GM23338 (cell line): ENCODE measurements around the gene MRM2. TPM values are rescaled to one million over a fixed set of nuclear protein-coding genes. Genes with fewer than 3 reads are reported as not detected.

Source experiments
- ATAC-seq: fragments of 200-7000 bp; cut with Tn5 transposase; 3 replicates; pipeline ENCODE4 v1.9.1; 2020
- DNase-seq: peaks from one replicate; pipeline ENCODE4 v3.0.0-alpha.2; 2015; ENCODE audit warnings: low spot score
- H2AFZ ChIP-seq: fragments of 200-600 bp; sonication (generic); 2 replicates; pipeline ENCODE4 v1.8.0; 2016; ENCODE audit warnings: antibody characterized with exemption, mild to moderate bottlenecking, moderate library complexity
- H3F3A ChIP-seq: fragments of 200-600 bp; sonication (generic); replicated peaks from 2 replicates; pipeline ENCODE4 v1.8.0; 2017; ENCODE audit warnings: antibody characterized with exemption, mixed run types, low read depth
- H3K27ac ChIP-seq: fragments of 200-600 bp; sonication (generic); 2 replicates; pipeline ENCODE4 v1.6.1; 2016; ENCODE audit warnings: low read depth
- H3K27me3 ChIP-seq: fragments of 200-600 bp; sonication (generic); 2 replicates; pipeline ENCODE4 v1.8.0; 2016; ENCODE audit warnings: mild to moderate bottlenecking, mixed run types, moderate library complexity; ENCODE audit not compliant: insufficient read depth
- H3K36me3 ChIP-seq: fragments of 200-600 bp; sonication (generic); 2 replicates; pipeline ENCODE4 v1.8.0; 2016; ENCODE audit warnings: mild to moderate bottlenecking; ENCODE audit not compliant: insufficient read depth
- H3K4me1 ChIP-seq: fragments of 200-600 bp; sonication (generic); 2 replicates; pipeline ENCODE4 v1.8.0; 2016; ENCODE audit warnings: mild to moderate bottlenecking, moderate library complexity; ENCODE audit not compliant: insufficient read depth
- H3K4me2 ChIP-seq: fragments of 200-600 bp; sonication (generic); 2 replicates; pipeline ENCODE4 v1.7.1; 2017; ENCODE audit warnings: mixed run types
- H3K4me3 ChIP-seq: fragments of 200-600 bp; sonication (generic); 2 replicates; pipeline ENCODE4 v1.6.1; 2016; ENCODE audit warnings: mixed run types
- H3K79me2 ChIP-seq: fragments of 200-600 bp; sonication (generic); replicated peaks from 2 replicates; pipeline ENCODE4 v1.8.0; 2017; ENCODE audit warnings: mild to moderate bottlenecking; ENCODE audit not compliant: insufficient read depth
- H3K9me2 ChIP-seq: fragments of 200-600 bp; sonication (generic); 2 replicates; pipeline ENCODE4 v1.8.0; 2017; ENCODE audit not compliant: insufficient read depth
- H4K20me1 ChIP-seq: fragments of 200-600 bp; sonication (generic); replicated peaks from 2 replicates; pipeline ENCODE4 v1.8.0; 2017; ENCODE audit warnings: mild to moderate bottlenecking; ENCODE audit not compliant: insufficient read depth
- H3K27ac Mint-ChIP-seq: 2 replicates; pipeline ENCODE4 v1.8.0; 2020; ENCODE audit warnings: inconsistent platforms, mild to moderate bottlenecking, moderate library complexity, mixed read lengths
- H3K27me3 Mint-ChIP-seq: 3 replicates; pipeline ENCODE4 v1.8.0; 2022; ENCODE audit warnings: low read depth, mild to moderate bottlenecking, moderate library complexity, mixed read lengths, inconsistent platforms; ENCODE audit not compliant: insufficient read depth, poor library complexity
- H3K36me3 Mint-ChIP-seq: 3 replicates; pipeline ENCODE4 v1.8.0; 2021; ENCODE audit warnings: low read depth, mild to moderate bottlenecking, inconsistent platforms, moderate library complexity, mixed read lengths
- H3K4me1 Mint-ChIP-seq: 3 replicates; pipeline ENCODE4 v1.8.0; 2020; ENCODE audit warnings: mild to moderate bottlenecking, inconsistent platforms, mixed read lengths
- H3K4me3 Mint-ChIP-seq: 3 replicates; pipeline ENCODE4 v1.8.0; 2021; ENCODE audit warnings: moderate library complexity, mild to moderate bottlenecking, inconsistent platforms, mixed read lengths
- H3K9me3 Mint-ChIP-seq: 3 replicates; pipeline ENCODE4 v1.8.0; 2020; ENCODE audit warnings: moderate library complexity, mild to moderate bottlenecking, inconsistent platforms, mixed read lengths
- CTCF ChIP-seq, 2 experiments: fragments of 200-600 bp in 1 of 2; sonication (generic) in 1 of 2; conservative IDR thresholded peaks; 2 replicates each; pipeline versions ENCODE4 v1.5.1 to v1.6.1; 2016 to 2017; ENCODE audit warnings: antibody characterized with exemption in 2 of 2, low read depth in 2 of 2, mild to moderate bottlenecking in 2 of 2, moderate library complexity in 1 of 2
- EZH2 ChIP-seq: fragments of 200-600 bp; sonication (generic); IDR thresholded peaks from one replicate; pipeline ENCODE4 v1.8.0; 2017; ENCODE audit warnings: antibody characterized with exemption, mild to moderate bottlenecking, low read depth; ENCODE audit not compliant: unreplicated experiment
- EZH2phosphoT487 ChIP-seq: fragments of 200-600 bp; sonication (generic); IDR thresholded peaks from one replicate; pipeline ENCODE4 v1.8.1; 2018; ENCODE audit warnings: antibody characterized with exemption; ENCODE audit not compliant: unreplicated experiment
- JUNB ChIP-seq: IDR thresholded peaks from one replicate; pipeline ENCODE4 v1.6.1; 2016; ENCODE audit warnings: antibody characterized with exemption; ENCODE audit not compliant: unreplicated experiment
- NANOG ChIP-seq: IDR thresholded peaks from 2 replicates; pipeline ENCODE4 v1.6.1; 2016; ENCODE audit warnings: antibody characterized with exemption, borderline replicate concordance
- POLR2AphosphoS5 ChIP-seq: IDR thresholded peaks from 2 replicates; pipeline ENCODE4 v1.6.1; 2016; ENCODE audit warnings: antibody characterized with exemption, low read depth
- STAT1 ChIP-seq: IDR thresholded peaks from one replicate; pipeline ENCODE4 v1.6.1; 2016; ENCODE audit warnings: antibody characterized with exemption; ENCODE audit not compliant: unreplicated experiment
- ZNF114 ChIP-seq: fragments of 250-450 bp; sonication (Bioruptor Pico); IDR thresholded peaks from 2 replicates; pipeline ENCODE4 v1.5.0; 2020; ENCODE audit warnings: mild to moderate bottlenecking, moderate library complexity
- ZNF331 ChIP-seq: fragments of 250-450 bp; sonication (Bioruptor Pico); IDR thresholded peaks from 2 replicates; pipeline ENCODE4 v1.5.0; 2020; ENCODE audit warnings: low read depth, mild to moderate bottlenecking, moderate library complexity
- ZNF462 ChIP-seq: fragments of 250-450 bp; sonication (Bioruptor Pico); IDR thresholded peaks from 2 replicates; pipeline ENCODE4 v1.5.0; 2020; ENCODE audit warnings: mild to moderate bottlenecking, moderate library complexity
- polyA plus RNA-seq: library from polyadenylated mRNA; unstranded; fragments of >200 nt; fragmentation: Nextera tagmentation; extraction: Ambion mirVana; gene quantifications from 2 replicates; pipeline ENCODE4 v1.2.1, GENCODE V29; 2016
- total RNA-seq: library from RNA; depleted of rRNA; stranded (reverse); fragments of >200 nt; shearing (Covaris generic); gene quantifications from 2 replicates; pipeline ENCODE4 v1.2.3, GENCODE V29; 2014
- TF ChIP-seq, protein P1 (sequence below): IDR thresholded peaks from 2 replicates; pipeline ENCODE4 v1.6.1; 2016; ENCODE audit warnings: antibody characterized with exemption
- TF ChIP-seq, protein P2 (sequence below): IDR thresholded peaks from one replicate; pipeline ENCODE4 v1.6.1; 2018; ENCODE audit warnings: antibody characterized with exemption; ENCODE audit not compliant: unreplicated experiment

Gene MRM2
- total and polyA plus RNA-seq, 2 experiments from 2014 or later: 30.0 to 37.8 TPM

DNA sequence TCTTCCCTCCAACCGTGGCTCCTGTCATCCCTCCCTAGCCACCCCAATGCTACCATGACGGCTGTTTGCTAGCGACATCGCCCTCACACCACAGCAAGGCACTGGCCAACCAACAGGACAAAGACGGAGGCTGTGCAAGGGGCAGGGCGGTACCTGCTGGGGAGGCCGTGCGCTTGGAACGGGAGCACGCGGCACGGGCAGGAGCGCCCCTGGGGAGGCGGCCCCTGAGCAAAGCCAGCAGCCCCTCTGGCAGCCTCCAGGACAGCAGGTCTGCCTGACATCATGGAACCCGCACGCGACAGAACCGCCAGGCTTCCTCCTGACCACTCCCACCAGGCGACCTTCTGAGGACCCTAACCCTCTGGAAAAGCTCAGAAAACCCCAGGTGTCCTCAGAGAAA lies 22.0 kb downstream of the MRM2 start:
- no peak for TF ChIP-seq POLR2AphosphoS5
- TF ChIP-seq STAT1: no peak
- no peak for TF ChIP-seq NANOG
- TF ChIP-seq, protein P1, sequence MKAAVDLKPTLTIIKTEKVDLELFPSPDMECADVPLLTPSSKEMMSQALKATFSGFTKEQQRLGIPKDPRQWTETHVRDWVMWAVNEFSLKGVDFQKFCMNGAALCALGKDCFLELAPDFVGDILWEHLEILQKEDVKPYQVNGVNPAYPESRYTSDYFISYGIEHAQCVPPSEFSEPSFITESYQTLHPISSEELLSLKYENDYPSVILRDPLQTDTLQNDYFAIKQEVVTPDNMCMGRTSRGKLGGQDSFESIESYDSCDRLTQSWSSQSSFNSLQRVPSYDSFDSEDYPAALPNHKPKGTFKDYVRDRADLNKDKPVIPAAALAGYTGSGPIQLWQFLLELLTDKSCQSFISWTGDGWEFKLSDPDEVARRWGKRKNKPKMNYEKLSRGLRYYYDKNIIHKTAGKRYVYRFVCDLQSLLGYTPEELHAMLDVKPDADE: no peak
- TF ChIP-seq, protein P2, sequence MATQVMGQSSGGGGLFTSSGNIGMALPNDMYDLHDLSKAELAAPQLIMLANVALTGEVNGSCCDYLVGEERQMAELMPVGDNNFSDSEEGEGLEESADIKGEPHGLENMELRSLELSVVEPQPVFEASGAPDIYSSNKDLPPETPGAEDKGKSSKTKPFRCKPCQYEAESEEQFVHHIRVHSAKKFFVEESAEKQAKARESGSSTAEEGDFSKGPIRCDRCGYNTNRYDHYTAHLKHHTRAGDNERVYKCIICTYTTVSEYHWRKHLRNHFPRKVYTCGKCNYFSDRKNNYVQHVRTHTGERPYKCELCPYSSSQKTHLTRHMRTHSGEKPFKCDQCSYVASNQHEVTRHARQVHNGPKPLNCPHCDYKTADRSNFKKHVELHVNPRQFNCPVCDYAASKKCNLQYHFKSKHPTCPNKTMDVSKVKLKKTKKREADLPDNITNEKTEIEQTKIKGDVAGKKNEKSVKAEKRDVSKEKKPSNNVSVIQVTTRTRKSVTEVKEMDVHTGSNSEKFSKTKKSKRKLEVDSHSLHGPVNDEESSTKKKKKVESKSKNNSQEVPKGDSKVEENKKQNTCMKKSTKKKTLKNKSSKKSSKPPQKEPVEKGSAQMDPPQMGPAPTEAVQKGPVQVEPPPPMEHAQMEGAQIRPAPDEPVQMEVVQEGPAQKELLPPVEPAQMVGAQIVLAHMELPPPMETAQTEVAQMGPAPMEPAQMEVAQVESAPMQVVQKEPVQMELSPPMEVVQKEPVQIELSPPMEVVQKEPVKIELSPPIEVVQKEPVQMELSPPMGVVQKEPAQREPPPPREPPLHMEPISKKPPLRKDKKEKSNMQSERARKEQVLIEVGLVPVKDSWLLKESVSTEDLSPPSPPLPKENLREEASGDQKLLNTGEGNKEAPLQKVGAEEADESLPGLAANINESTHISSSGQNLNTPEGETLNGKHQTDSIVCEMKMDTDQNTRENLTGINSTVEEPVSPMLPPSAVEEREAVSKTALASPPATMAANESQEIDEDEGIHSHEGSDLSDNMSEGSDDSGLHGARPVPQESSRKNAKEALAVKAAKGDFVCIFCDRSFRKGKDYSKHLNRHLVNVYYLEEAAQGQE: no peak
- TF ChIP-seq ZNF462 (CRISPR knock-in tag): no peak
- no peak for TF ChIP-seq ZNF114 (CRISPR knock-in tag)
- TF ChIP-seq EZH2phosphoT487: no peak
- no peak for TF ChIP-seq EZH2
- TF ChIP-seq CTCF (conservative IDR thresholded peaks at IDR 0.05; ENCODE audit: low read depth in 2 of 2): no peak
- TF ChIP-seq ZNF331 (CRISPR knock-in tag): no peak
- TF ChIP-seq JUNB: no peak
- Histone ChIP-seq H3K27ac (no peak overlapping the region), H2AFZ (no peak overlapping the region), H3K36me3 (peaks cover 15% of the 10 kb centered on the region; the same call in 1 of the 2 replicates), H4K20me1 (peaks cover 6% of the 10 kb centered on the region), H3K9me2 (no peaks in the 10 kb centered on the region), H3K27me3 (no peaks in the 10 kb centered on the region), H3F3A (no peaks in the 10 kb centered on the region), H3K4me2 (no peak overlapping the region), H3K79me2 (peaks cover 32% of the 10 kb centered on the region), H3K4me3 (no peak overlapping the region), H3K4me1 (no peaks in the 10 kb centered on the region)
- H3K27me3 Mint-ChIP-seq: peaks cover 10% of the 10 kb centered on the region
- H3K36me3 Mint-ChIP-seq: peaks cover 68% of the 10 kb centered on the region
- H3K9me3 Mint-ChIP-seq: no peaks in the 10 kb centered on the region
- DNase-seq (no peak), ATAC-seq (no peak)
- no peak overlapping the region for H3K27ac Mint-ChIP-seq
- H3K4me1 Mint-ChIP-seq: no peaks in the 10 kb centered on the region
- H3K4me3 Mint-ChIP-seq: no peak overlapping the region
